ENCODE measurements around the gene IRX1. TPM values are rescaled to one million over a fixed set of nuclear protein-coding genes. Genes with fewer than 3 reads are reported as not detected.
A peak's percentile ranks its signal among the peaks of the same experiment; 100 is the strongest.

IRX1 gene
- total RNA-seq, 1 donor from 2014 or later, result 69.3 TPM

- no peak for TF ChIP-seq CTCF (IDR thresholded peaks at IDR 0.05; ENCODE audit: partially characterized antibody, unreplicated experiment)
- H3K4me1 Mint-ChIP-seq (ENCODE audit: low read depth, unreplicated experiment), result peaks cover 17% of the 10 kb centered on the region
- H3K27me3 Mint-ChIP-seq (ENCODE audit: unreplicated experiment), result peaks cover 45% of the 10 kb centered on the region
- peaks cover 24% of the 10 kb centered on the region for H3K9me3 Mint-ChIP-seq (ENCODE audit: unreplicated experiment)
- H3K36me3 Mint-ChIP-seq (ENCODE audit: unreplicated experiment), result peaks cover 20% of the 10 kb centered on the region
- peak; percentile 78 for DNase-seq
- no peak overlapping the region for H3K27ac Mint-ChIP-seq (ENCODE audit: unreplicated experiment)
- peak overlapping the region; percentile 86 for H3K4me3 Mint-ChIP-seq (ENCODE audit: unreplicated experiment)
These were observed 4.8 kb downstream of the IRX1 start for GRCh38 chr5:3600106-3601060.

- no peak for TF ChIP-seq CTCF (IDR thresholded peaks at IDR 0.05; ENCODE audit: partially characterized antibody, unreplicated experiment)
- peaks cover 17% of the 10 kb centered on the region for H3K4me1 Mint-ChIP-seq (ENCODE audit: low read depth, unreplicated experiment)
- H3K27me3 Mint-ChIP-seq (ENCODE audit: unreplicated experiment), result peaks cover 45% of the 10 kb centered on the region
- H3K27ac Mint-ChIP-seq (ENCODE audit: unreplicated experiment), result no peak overlapping the region
- peaks cover 26% of the 10 kb centered on the region for H3K9me3 Mint-ChIP-seq (ENCODE audit: unreplicated experiment)
- peak overlapping the region; percentile 86 for H3K4me3 Mint-ChIP-seq (ENCODE audit: unreplicated experiment)
- H3K36me3 Mint-ChIP-seq (ENCODE audit: unreplicated experiment), result peaks cover 20% of the 10 kb centered on the region
- DNase-seq, result no peak
These were observed 5.6 kb downstream of the IRX1 start for GRCh38 chr5:3601061-3601710.

DNA sequence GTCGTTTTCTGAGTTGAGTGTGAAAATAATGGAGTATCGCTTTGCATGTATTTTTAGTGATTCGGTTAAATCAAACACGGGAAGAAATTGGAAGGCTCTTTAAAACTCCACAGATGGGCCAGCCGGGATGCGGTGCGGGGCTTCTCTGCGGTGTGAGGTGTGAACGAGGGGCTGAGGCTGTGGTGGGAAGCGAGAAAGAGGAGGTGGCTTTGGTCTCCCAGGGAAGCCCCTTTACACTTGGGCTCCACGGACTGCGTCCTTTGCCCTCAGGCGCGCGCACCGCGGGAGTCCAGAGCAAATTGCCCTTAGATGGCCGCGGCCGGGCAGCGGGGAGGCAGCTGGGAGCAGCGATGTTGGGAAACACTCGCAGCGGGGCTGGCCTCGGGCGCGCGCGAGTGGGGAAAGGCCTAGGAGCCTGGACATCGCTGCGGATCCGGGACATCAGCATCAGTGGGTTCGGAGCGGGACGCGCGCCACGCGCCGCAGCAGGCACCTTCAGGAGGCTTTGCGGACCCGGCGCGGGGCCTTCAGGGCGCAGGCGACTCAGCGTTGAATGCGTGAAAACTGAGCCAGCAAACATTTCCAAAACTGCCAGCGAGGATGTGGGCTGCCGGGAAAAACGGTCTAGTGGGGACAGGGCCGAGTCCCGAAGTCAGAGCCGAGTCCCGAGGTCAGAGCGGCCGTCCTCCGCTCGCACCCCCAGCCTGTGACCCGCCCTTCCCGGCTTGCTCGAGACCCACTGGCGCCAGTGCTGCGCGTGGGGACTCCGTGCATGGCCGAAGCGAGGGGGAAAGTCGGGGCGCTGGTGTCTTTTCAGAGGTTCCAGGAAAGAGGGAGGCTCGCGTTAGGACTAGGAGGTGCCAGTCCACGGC is 6.5 kb downstream of the IRX1 start:
- H3K9me3 Mint-ChIP-seq (ENCODE audit: unreplicated experiment), result peaks cover 25% of the 10 kb centered on the region
- peak; percentile 58 for DNase-seq
- peak overlapping the region; percentile 82 for H3K27ac Mint-ChIP-seq (ENCODE audit: unreplicated experiment)
- peak overlapping the region; percentile 86 for H3K4me3 Mint-ChIP-seq (ENCODE audit: unreplicated experiment)
- no peak for TF ChIP-seq CTCF (IDR thresholded peaks at IDR 0.05; ENCODE audit: partially characterized antibody, unreplicated experiment)
- H3K4me1 Mint-ChIP-seq (ENCODE audit: low read depth, unreplicated experiment), result peaks cover 20% of the 10 kb centered on the region
- H3K27me3 Mint-ChIP-seq (ENCODE audit: unreplicated experiment), result peaks cover 45% of the 10 kb centered on the region
- peaks cover 20% of the 10 kb centered on the region for H3K36me3 Mint-ChIP-seq (ENCODE audit: unreplicated experiment)

DNA sequence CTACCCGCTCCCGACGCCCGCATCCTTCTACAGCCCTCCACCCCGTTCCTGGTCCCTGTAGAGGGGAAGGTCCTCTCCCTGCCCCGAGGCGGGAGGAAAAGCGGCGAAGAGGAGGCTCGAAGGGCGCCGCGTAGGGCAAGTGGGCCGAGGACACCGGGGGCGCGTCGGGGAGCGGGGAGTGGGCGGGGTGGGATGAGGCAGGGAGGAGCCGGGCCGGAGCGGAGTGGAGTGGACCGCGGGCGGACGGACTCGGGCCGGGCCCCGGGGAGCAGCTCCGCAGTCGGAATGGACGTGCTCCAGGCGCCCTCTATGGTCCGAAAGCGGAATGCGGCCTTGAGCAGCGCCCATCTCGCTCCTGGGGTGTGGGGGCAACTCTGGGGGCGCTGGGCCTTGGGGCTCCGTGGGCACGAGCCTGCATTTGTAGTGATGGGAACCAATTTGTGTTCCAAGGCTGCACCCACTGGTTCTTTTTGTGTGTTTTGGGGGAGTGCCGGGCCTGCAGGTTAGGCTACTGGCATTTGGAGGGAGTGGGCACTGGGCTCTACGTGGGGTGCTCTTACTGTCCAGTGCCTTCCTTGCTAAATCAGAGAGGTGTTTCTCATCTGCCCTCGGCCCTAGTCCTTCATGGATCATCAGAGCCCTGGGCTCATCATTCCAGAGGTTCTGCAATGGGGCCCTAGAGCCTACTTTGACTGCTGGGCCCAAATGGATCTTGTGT is 7.3 kb downstream of the IRX1 start:
- Mint-ChIP-seq H3K27me3 (ENCODE audit: unreplicated experiment) (peaks cover 39% of the 10 kb centered on the region), H3K4me3 (ENCODE audit: unreplicated experiment) (peak overlapping the region; percentile 86), H3K4me1 (ENCODE audit: low read depth, unreplicated experiment) (peaks cover 26% of the 10 kb centered on the region), H3K27ac (ENCODE audit: unreplicated experiment) (no peak overlapping the region), H3K9me3 (ENCODE audit: unreplicated experiment) (peaks cover 20% of the 10 kb centered on the region), H3K36me3 (ENCODE audit: unreplicated experiment) (peaks cover 20% of the 10 kb centered on the region)
- TF ChIP-seq CTCF (IDR thresholded peaks at IDR 0.05; ENCODE audit: partially characterized antibody, unreplicated experiment), result peak; percentile 68
- DNase-seq, result peak; percentile 75
